ENCODE data around the gene TRPM8. TPM values are rescaled to one million over a fixed set of nuclear protein-coding genes. Genes with fewer than 3 reads are reported as not detected.
A peak's percentile ranks its signal among the peaks of the same experiment; 100 is the strongest.

TRPM8 gene
- total RNA-seq, 1 donor from 2014 or later = not detected

- TF ChIP-seq POLR2A (IDR thresholded peaks at IDR 0.05) = no peak
- Histone ChIP-seq H3K9me3 (no peaks in the 10 kb centered on the region), H3K36me3 (no peaks in the 10 kb centered on the region), H3K27ac (no peak overlapping the region), H3K27me3 (no peaks in the 10 kb centered on the region), H3K4me1 (peaks cover 6% of the 10 kb centered on the region), H3K4me3 (no peak overlapping the region)
- intact Hi-C loops (cut with DNase I) = no loop called here
- DNase-seq (ENCODE audit: extremely low spot score in 2 of 2) = no peak
Measured at GRCh38 chr2:233973786-233974185, 56.6 kb downstream of the TRPM8 start.

- peaks cover 6% of the 10 kb centered on the region for H3K4me1 ChIP-seq
- no peaks in the 10 kb centered on the region for H3K9me3 ChIP-seq
- H3K4me3 ChIP-seq = no peak overlapping the region
- no peaks in the 10 kb centered on the region for H3K27me3 ChIP-seq
- intact Hi-C loops (cut with DNase I) = no loop called here
- no peak overlapping the region for H3K27ac ChIP-seq
- no peaks in the 10 kb centered on the region for H3K36me3 ChIP-seq
- TF ChIP-seq POLR2AphosphoS5 (IDR thresholded peaks at IDR 0.05; ENCODE audit: insufficient read depth in 1 of 2, low read depth in 1 of 2) (peak in 1 of 2 donors; percentile 58), POLR2A (IDR thresholded peaks at IDR 0.05) (no peak)
- no peak for DNase-seq (ENCODE audit: extremely low spot score in 2 of 2)
Measured at GRCh38 chr2:233974530-233975071, 57.4 kb downstream of the TRPM8 start.

- no peak for DNase-seq (ENCODE audit: extremely low spot score in 2 of 2)
- Histone ChIP-seq H3K4me3 (no peak overlapping the region), H3K27me3 (no peaks in the 10 kb centered on the region), H3K9me3 (no peaks in the 10 kb centered on the region), H3K4me1 (peaks cover 6% of the 10 kb centered on the region), H3K27ac (no peak overlapping the region), H3K36me3 (no peaks in the 10 kb centered on the region)
- TF ChIP-seq POLR2A (IDR thresholded peaks at IDR 0.05) = no peak
- TF ChIP-seq POLR2AphosphoS5 (IDR thresholded peaks at IDR 0.05; ENCODE audit: insufficient read depth in 1 of 2, low read depth in 1 of 2) = no peak
- no peak for TF ChIP-seq CTCF (IDR thresholded peaks at IDR 0.05)
- intact Hi-C loops (cut with DNase I) = no loop called here
Measured at GRCh38 chr2:233976087-233976486, 58.9 kb downstream of the TRPM8 start.

GRCh38 chr2:233976690-233977294 lies 59.6 kb downstream of the TRPM8 start:
- no peak for DNase-seq (ENCODE audit: extremely low spot score in 2 of 2)
- Histone ChIP-seq H3K9me3 (no peaks in the 10 kb centered on the region), H3K4me1 (peaks cover 6% of the 10 kb centered on the region), H3K4me3 (no peak overlapping the region), H3K27me3 (no peaks in the 10 kb centered on the region), H3K27ac (no peak overlapping the region), H3K36me3 (no peaks in the 10 kb centered on the region)
- intact Hi-C loops (cut with DNase I) = no loop called here
- no peak for TF ChIP-seq POLR2AphosphoS5 (IDR thresholded peaks at IDR 0.05; ENCODE audit: insufficient read depth in 1 of 2, low read depth in 1 of 2)
- peak in 2 of 3 experiments; percentile 6 to 38 for TF ChIP-seq CTCF (IDR thresholded peaks at IDR 0.05)

- Histone ChIP-seq H3K4me3 (no peak overlapping the region), H3K36me3 (no peaks in the 10 kb centered on the region), H3K9me3 (no peaks in the 10 kb centered on the region), H3K4me1 (peaks cover 6% of the 10 kb centered on the region), H3K27me3 (no peaks in the 10 kb centered on the region), H3K27ac (no peak overlapping the region)
- TF ChIP-seq CTCF (IDR thresholded peaks at IDR 0.05) = no peak
- TF ChIP-seq POLR2A (IDR thresholded peaks at IDR 0.05) = no peak
- no peak for TF ChIP-seq POLR2AphosphoS5 (IDR thresholded peaks at IDR 0.05; ENCODE audit: insufficient read depth in 1 of 2, low read depth in 1 of 2)
- intact Hi-C loops (cut with DNase I) = no loop called here
- no peak for DNase-seq (ENCODE audit: extremely low spot score in 2 of 2)
Measured at GRCh38 chr2:233977296-233977837, 60.2 kb downstream of the TRPM8 start.

GRCh38 chr2:233979748-233980147 lies 62.6 kb downstream of the TRPM8 start:
- no peak for DNase-seq (ENCODE audit: extremely low spot score in 2 of 2)
- intact Hi-C loops (cut with DNase I) = no loop called here
- H3K4me3 ChIP-seq = no peak overlapping the region
- no peaks in the 10 kb centered on the region for H3K9me3 ChIP-seq
- TF ChIP-seq POLR2A (IDR thresholded peaks at IDR 0.05) (no peak), POLR2AphosphoS5 (IDR thresholded peaks at IDR 0.05; ENCODE audit: insufficient read depth in 1 of 2, low read depth in 1 of 2) (no peak)
- no peak overlapping the region for H3K27ac ChIP-seq
- H3K36me3 ChIP-seq = no peaks in the 10 kb centered on the region
- no peaks in the 10 kb centered on the region for H3K27me3 ChIP-seq
- peaks cover 3% of the 10 kb centered on the region for H3K4me1 ChIP-seq
